Glomerular visceral epithelial cell (primary cell): ENCODE data around the gene MAGEB17.
"Not testable (repeated sequence)": the region's sequence is repeated elsewhere in the genome, so short reads cannot be mapped to it uniquely, and the experiment has no call there.

ENCODE experiments used
- DNase-seq: peaks from one replicate; pipeline ENCODE4 v3.0.0-alpha.2; 2016; ENCODE audit errors: extremely low spot score

MAGEB17 gene

GRCh38 chrX:16156692-16157331 is 10.5 kb upstream of the MAGEB17 start:
- no peak for DNase-seq

GRCh38 chrX:16160729-16161128 is 6.6 kb upstream of the MAGEB17 start:
- peak; percentile 79 for DNase-seq

- not testable (repeated sequence) for DNase-seq
Observed at GRCh38 chrX:16161173-16161572, 6.1 kb upstream of the MAGEB17 start.

- DNase-seq, result no peak
Observed at GRCh38 chrX:16162391-16162790, 4.9 kb upstream of the MAGEB17 start.

GRCh38 chrX:16164748-16165147 is 2.5 kb upstream of the MAGEB17 start:
- DNase-seq, result no peak

GRCh38 chrX:16171039-16171438 is 3.8 kb downstream of the MAGEB17 start:
- DNase-seq, result no peak

GRCh38 chrX:16171944-16172343 is 4.7 kb downstream of the MAGEB17 start:
- no peak for DNase-seq

DNA sequence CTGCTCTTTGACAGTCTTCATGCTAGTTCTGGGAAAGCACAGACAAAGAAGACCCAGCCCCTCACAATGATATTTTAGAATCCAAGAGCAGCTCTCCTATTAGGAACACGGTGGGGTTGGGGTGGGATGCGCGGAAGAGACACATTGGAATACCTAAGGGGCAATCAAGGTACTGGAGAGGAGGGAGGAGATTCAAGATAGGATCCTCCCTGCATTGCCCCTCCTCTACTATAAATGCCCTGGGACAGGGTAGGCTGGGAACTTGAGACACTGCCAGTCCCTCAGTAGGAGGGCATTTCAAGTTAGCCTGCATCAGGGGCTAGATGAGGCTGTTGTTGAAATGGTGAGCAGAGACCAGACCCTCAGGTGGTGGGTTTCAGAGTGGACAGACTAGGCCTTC is 5.1 kb downstream of the MAGEB17 start:
- DNase-seq, result no peak

- no peak for DNase-seq
Observed at GRCh38 chrX:16175329-16176061, 8.2 kb downstream of the MAGEB17 start.

DNA sequence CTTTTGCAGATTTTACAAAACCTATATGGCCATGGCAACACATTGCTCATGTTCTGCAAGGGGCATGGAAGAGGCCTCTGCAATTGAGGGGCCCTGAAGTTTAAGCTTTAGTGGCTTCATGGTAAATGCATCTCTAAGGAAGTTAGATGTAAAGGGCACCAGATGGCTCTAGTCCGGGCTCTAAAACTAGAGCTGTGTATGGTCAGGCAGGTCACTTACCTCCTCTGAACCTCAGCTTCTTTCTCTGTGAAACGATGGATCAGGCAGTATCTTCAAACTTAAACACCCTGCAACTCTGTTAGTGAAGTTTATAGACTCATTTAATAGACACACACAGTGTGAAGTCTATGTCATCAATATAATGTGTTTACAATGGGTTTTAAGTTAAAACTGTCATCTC is 10.0 kb downstream of the MAGEB17 start:
- DNase-seq, result no peak

DNA sequence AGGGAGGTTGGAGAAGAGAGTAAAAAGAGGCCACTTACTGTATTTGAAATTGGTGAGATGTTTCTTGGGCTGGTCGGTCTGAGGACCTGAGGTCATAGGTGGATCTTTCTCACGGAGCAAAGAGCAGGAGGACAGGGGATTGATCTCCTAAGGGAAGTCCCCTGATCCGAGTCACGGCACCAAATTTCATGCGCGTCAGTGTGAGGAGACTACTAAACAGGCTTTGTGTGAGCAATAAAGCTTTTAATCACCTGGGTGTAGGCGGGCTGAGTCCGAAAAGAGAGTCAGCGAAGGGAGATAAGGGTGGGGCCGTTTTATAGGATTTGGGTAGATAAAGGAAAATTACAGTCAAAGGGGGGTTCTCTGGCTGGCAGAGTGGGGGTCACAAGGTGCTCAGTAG is 16.6 kb downstream of the MAGEB17 start:
- not testable (repeated sequence) for DNase-seq

DNA sequence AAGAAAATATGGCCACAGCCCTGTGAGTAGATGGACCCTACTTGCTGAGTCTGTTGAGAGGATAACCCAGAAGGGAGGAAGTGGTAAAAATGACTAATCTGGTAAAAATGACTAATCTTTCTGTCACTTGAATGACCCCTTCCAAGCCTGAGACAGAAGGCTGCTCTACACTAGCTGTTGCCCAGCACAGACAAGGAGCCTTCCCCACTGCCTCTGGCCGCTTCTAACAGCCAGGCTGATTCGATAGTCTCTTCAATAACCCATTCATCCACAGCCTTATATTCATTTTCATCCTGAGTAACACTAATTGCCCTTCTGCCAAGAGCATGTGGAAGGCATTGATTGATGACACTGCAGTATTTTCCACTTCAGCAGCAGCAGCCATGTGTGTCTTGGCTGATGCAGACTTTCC is 18.4 kb downstream of the MAGEB17 start:
- peak; percentile 75 for DNase-seq

DNA sequence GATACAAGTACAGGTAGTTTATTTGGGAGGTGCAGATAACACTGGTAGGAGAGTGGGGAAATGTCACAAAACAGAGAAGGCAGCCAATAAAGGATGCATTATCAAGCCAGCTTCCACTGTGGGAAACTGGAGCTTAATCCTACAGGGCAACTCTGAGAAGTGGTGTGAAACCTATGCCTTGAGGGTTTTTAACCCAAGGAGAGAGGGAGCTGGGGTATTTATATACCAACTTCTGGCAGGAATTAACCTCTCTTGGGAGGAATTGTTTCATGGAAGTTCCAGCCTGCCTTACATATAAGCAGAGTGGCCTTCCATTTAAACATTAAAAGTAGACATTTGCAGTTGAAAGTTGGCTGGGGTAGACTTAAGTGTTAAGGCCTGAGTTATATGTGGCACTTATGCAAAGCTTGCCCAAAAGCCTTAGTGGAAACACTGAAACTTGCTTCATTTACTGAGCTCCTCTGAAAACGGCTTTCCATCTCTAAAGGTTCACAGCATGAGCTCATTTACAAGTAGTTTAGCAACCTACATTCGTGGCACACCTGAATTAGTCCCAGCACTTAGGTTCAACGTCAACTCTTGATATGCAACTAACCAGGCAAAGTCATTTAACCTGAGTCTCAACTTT is 19.2 kb downstream of the MAGEB17 start:
- DNase-seq, result no peak

GRCh38 chrX:16187024-16187760 is 19.9 kb downstream of the MAGEB17 start:
- no peak for DNase-seq

- no peak for DNase-seq
Observed at GRCh38 chrX:16188687-16189086, 21.4 kb downstream of the MAGEB17 start.

DNA sequence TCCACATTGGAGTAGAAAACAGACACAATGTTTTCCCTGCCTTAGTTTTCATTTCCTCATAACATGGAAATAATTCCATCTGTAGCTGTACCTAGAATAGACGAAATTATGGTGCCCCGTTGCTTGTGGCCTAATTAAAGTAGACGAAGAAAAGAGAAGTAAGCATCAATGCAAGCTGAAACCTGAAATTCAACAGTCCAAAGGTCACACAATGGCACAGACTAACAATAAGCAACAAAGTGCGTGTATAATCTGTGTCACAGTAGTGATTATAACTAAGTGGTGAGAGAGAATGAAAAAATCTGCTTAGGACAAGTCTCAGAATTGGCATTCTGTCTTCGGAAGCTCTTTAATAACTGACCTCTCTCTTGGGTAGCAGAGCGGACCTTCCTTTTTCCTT is 24.3 kb downstream of the MAGEB17 start:
- DNase-seq, result no peak

- DNase-seq, result no peak
Observed at GRCh38 chrX:16196829-16197228, 29.5 kb downstream of the MAGEB17 start.

- no peak for DNase-seq
Observed at GRCh38 chrX:16199343-16199742, 32.1 kb downstream of the MAGEB17 start.

DNA sequence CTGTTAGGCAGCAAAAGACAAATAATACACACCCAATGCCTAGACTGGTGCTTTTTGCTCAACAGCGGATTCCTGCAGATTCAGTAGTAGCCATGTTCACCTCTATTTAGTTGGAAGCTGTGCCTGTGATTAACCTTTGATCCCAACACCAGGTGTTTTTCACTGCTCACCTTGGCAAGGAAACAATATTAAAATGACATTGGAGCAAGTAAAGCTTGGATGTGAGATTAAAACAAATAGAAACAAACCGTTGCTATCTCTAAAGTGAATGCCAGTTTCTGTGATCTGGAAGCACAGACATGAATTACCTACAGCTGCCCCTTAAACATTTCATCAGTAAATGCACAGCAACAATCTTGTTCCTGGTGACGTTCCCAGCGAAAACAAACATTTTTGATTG is 35.7 kb downstream of the MAGEB17 start:
- DNase-seq, result no peak

- no peak for DNase-seq
Observed at GRCh38 chrX:16204538-16204937, 37.3 kb downstream of the MAGEB17 start.

GRCh38 chrX:16205840-16206239 is 38.6 kb downstream of the MAGEB17 start:
- no peak for DNase-seq

DNA sequence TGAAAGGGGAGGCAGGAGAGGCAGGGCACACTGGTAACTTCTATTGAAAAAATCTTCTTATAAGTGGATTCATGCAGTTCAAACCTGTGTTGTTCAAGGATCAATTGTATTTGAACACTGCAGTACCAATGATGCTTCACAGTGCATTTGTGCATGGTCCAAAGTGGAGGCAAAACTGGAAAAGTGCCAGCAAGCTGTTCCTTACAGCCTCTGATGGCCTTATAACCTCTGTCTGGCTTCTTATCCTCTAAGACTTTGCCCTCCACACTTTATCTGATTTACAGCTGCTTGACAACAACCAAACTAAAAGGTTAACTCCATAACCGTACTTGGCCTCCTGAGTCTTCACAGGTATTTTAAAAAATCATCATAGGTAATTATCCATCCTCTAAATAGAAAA is 40.4 kb downstream of the MAGEB17 start:
- DNase-seq, result no peak
